Right atrium auricular region (tissue), 2 donors: ENCODE measurements around the gene LONP2. TPM values are rescaled to one million over a fixed set of nuclear protein-coding genes. Genes with fewer than 3 reads are reported as not detected.
"Not testable (repeated sequence)": the region's sequence is repeated elsewhere in the genome, so short reads cannot be mapped to it uniquely, and the experiment has no call there.

Experiments
- DNase-seq: peaks from one replicate; pipeline ENCODE4 v3.0.0-alpha.2; 2019; ENCODE audit warnings: low spot score
- H3K27ac ChIP-seq, 2 donors: fragments of 200-600 bp; sonication (generic); 1 replicate in 1 of 2; 2 replicates in 1 of 2; pipeline ENCODE4 v1.5.1; 2016 to 2019
- H3K27me3 ChIP-seq, 2 donors: fragments of 200-600 bp; sonication (generic); one replicate each; pipeline versions ENCODE4 v1.5.1 to v1.6.0; 2017 to 2019
- H3K36me3 ChIP-seq: fragments of 200-600 bp; sonication (generic); one replicate; pipeline ENCODE4 v1.5.1; 2016
- H3K4me1 ChIP-seq, 2 donors: fragments of 200-600 bp; sonication (generic); one replicate each; pipeline versions ENCODE4 v1.5.1 to v1.6.0; 2017 to 2019
- H3K4me3 ChIP-seq, 2 donors: fragments of 200-600 bp; sonication (generic); 1 replicate in 1 of 2; 2 replicates in 1 of 2; pipeline ENCODE4 v1.5.1; 2017 to 2019; ENCODE audit warnings: mild to moderate bottlenecking in 1 of 2, moderate library complexity in 1 of 2
- H3K9me3 ChIP-seq, 2 donors: fragments of 200-600 bp; sonication (generic); one replicate each; pipeline ENCODE4 v1.5.1; 2019
- CTCF ChIP-seq, 2 donors: fragments of 200-600 bp; sonication (generic); IDR thresholded peaks; one replicate each; pipeline ENCODE4 v1.5.1; 2019; ENCODE audit warnings: antibody characterized with exemption in 2 of 2
- total RNA-seq, 2 donors: library from RNA; depleted of rRNA; stranded (reverse); fragments of >200 nt; gene quantifications; one replicate each; pipeline ENCODE4 v1.1.0, GENCODE V29; 2016

Gene LONP2
- total RNA-seq, 2 donors from 2014 or later, result 37.2 to 48.9 TPM

- no peak for DNase-seq
- Histone ChIP-seq H3K27me3 (no peaks in the 10 kb centered on the region), H3K27ac (no peak overlapping the region), H3K4me1 (no peaks in the 10 kb centered on the region), H3K4me3 (no peak overlapping the region), H3K36me3 (no peaks in the 10 kb centered on the region), H3K9me3 (no peaks in the 10 kb centered on the region)
- TF ChIP-seq CTCF (IDR thresholded peaks at IDR 0.05), result no peak
Observed at GRCh38 chr16:48232493-48233040, 11.5 kb upstream of the LONP2 start.

DNA sequence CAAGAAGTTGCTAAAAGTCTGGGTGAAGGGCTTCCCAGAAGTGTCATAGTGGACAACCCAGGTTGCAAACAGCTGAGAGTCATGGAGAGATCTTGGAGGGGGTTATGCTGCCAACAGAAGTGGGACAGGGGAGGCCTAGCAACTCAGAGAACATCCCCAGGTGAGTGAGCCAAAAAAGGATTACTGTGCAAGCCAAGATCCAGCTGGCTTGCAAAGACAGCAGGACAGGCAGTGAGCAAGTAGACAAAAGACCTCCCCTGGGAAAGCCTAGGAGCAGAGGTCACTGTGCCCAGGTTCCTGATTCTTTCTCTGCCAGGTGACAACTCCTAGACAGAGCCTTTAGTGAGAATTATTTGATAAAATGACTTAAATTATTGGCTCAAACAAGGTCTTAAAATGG is 9.5 kb upstream of the LONP2 start:
- Histone ChIP-seq H3K4me1 (no peaks in the 10 kb centered on the region), H3K27me3 (no peaks in the 10 kb centered on the region), H3K4me3 (no peak overlapping the region), H3K9me3 (no peaks in the 10 kb centered on the region), H3K27ac (no peak overlapping the region), H3K36me3 (no peaks in the 10 kb centered on the region)
- no peak for TF ChIP-seq CTCF (IDR thresholded peaks at IDR 0.05)
- DNase-seq, result no peak

GRCh38 chr16:48235058-48235555 is 9.0 kb upstream of the LONP2 start:
- DNase-seq, result no peak
- Histone ChIP-seq H3K36me3 (no peaks in the 10 kb centered on the region), H3K9me3 (no peaks in the 10 kb centered on the region), H3K4me3 (no peak overlapping the region), H3K27ac (no peak overlapping the region), H3K27me3 (no peaks in the 10 kb centered on the region), H3K4me1 (no peaks in the 10 kb centered on the region)
- TF ChIP-seq CTCF (IDR thresholded peaks at IDR 0.05), result no peak

- Histone ChIP-seq H3K27me3 (no peaks in the 10 kb centered on the region), H3K4me3 (no peak overlapping the region), H3K27ac (no peak overlapping the region), H3K9me3 (no peaks in the 10 kb centered on the region), H3K36me3 (no peaks in the 10 kb centered on the region), H3K4me1 (no peaks in the 10 kb centered on the region)
- TF ChIP-seq CTCF (IDR thresholded peaks at IDR 0.05), result no peak
- no peak for DNase-seq
Observed at GRCh38 chr16:48235556-48236136, 8.5 kb upstream of the LONP2 start.

DNA sequence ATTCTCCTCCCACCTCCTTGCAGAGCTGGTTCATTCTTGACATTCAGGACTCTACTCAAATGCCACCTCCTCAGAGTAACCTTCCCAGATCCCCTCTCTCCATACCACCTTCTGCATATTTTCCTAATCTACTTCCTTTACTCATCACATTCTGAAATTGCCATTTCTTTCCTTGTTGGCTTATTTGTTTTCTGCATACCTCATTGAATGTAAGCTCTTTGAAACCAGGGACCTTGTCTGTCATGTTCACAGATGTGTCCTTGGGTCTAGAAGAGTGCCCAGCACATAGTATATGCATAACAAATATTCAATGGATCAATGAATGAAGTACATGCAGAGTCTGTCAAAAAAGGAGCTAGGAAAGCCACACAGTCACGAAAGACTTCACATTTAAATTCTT is 7.8 kb upstream of the LONP2 start:
- H3K4me1 ChIP-seq, result no peaks in the 10 kb centered on the region
- no peaks in the 10 kb centered on the region for H3K36me3 ChIP-seq
- H3K27me3 ChIP-seq, result no peaks in the 10 kb centered on the region
- DNase-seq, result no peak
- no peak overlapping the region for H3K4me3 ChIP-seq
- H3K9me3 ChIP-seq, result no peaks in the 10 kb centered on the region
- no peak for TF ChIP-seq CTCF (IDR thresholded peaks at IDR 0.05)
- no peak overlapping the region for H3K27ac ChIP-seq

GRCh38 chr16:48240147-48240546 is 4.0 kb upstream of the LONP2 start:
- not testable (repeated sequence) for DNase-seq, H3K36me3 ChIP-seq, H3K27me3 ChIP-seq, H3K4me1 ChIP-seq, H3K27ac ChIP-seq, H3K4me3 ChIP-seq, H3K9me3 ChIP-seq
